ENCODE measurements around the gene LTA4H. TPM values are rescaled to one million over a fixed set of nuclear protein-coding genes. Genes with fewer than 3 reads are reported as not detected.

Gene LTA4H
- total RNA-seq, 3 donors from 2014 or later, result 66.5 to 94.5 (median 67.4) TPM

GRCh38 chr12:95989504-95990123 lies 45.8 kb downstream of the LTA4H start:
- intact Hi-C loops (cut with DNase I; ENCODE audit: low total_unique reads), result no loop called here
- no peak overlapping the region for H3K4me3 ChIP-seq
- H3K4me1 ChIP-seq, result no peaks in the 10 kb centered on the region
- no peak for DNase-seq (ENCODE audit: low spot score in 2 of 2)
- no peaks in the 10 kb centered on the region for H3K27me3 ChIP-seq
- TF ChIP-seq POLR2A (IDR thresholded peaks at IDR 0.05), result no peak
- TF ChIP-seq, protein P1, sequence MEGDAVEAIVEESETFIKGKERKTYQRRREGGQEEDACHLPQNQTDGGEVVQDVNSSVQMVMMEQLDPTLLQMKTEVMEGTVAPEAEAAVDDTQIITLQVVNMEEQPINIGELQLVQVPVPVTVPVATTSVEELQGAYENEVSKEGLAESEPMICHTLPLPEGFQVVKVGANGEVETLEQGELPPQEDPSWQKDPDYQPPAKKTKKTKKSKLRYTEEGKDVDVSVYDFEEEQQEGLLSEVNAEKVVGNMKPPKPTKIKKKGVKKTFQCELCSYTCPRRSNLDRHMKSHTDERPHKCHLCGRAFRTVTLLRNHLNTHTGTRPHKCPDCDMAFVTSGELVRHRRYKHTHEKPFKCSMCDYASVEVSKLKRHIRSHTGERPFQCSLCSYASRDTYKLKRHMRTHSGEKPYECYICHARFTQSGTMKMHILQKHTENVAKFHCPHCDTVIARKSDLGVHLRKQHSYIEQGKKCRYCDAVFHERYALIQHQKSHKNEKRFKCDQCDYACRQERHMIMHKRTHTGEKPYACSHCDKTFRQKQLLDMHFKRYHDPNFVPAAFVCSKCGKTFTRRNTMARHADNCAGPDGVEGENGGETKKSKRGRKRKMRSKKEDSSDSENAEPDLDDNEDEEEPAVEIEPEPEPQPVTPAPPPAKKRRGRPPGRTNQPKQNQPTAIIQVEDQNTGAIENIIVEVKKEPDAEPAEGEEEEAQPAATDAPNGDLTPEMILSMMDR (IDR thresholded peaks at IDR 0.05), result no peak
- TF ChIP-seq POLR2AphosphoS5 (IDR thresholded peaks at IDR 0.05), result no peak
- no peak overlapping the region for H3K27ac ChIP-seq
- H3K36me3 ChIP-seq, result no peaks in the 10 kb centered on the region
- H3K9me3 ChIP-seq, result no peaks in the 10 kb centered on the region

DNA sequence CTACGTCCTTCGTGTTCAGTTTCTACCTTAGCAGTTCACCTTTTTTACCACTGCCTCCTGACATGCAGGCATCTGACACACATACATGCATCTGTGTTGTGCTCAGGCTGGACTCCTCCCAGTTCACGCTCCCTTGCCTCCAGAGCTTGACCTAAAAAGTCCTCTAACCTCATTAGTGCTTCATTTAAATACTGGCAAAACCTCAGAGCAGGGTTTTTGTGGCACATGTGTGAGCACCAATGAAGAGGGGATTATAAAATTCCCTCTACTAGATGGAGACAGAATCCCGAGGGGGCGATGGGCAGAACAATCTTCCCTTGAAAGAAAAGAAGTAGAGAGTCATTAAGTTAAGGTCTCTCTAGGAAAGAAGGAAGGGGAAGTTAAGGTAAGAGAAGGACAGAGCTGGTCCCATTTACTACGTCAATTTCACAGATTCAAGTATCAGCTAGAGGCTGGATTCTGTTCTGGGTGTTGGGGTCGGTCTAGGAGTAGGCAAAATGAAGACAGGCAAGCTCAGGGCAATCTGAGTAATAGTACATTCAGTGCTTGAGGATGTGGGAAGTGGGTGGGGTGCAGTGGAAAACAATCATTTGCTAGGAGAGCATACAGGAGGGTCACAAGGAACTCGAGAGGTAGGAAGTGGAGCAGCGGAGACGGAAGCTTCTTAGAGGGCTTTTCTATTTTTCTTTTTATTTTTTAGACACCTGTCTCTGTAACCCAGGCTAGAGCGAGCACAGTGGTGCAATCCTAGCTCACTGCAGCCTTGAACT lies 46.7 kb downstream of the LTA4H start:
- DNase-seq (ENCODE audit: low spot score in 2 of 2), result no peak

GRCh38 chr12:95986635-95987570 lies 48.5 kb downstream of the LTA4H start:
- Histone ChIP-seq H3K36me3 (no peaks in the 10 kb centered on the region), H3K27me3 (no peaks in the 10 kb centered on the region), H3K4me3 (no peak overlapping the region), H3K4me1 (no peaks in the 10 kb centered on the region), H3K9me3 (no peaks in the 10 kb centered on the region), H3K27ac (no peak overlapping the region)
- DNase-seq (ENCODE audit: low spot score in 2 of 2), result no peak
- TF ChIP-seq POLR2A (IDR thresholded peaks at IDR 0.05) (no peak), POLR2AphosphoS5 (IDR thresholded peaks at IDR 0.05) (no peak)
- TF ChIP-seq, protein P1 (IDR thresholded peaks at IDR 0.05), result no peak
- intact Hi-C loops (cut with DNase I; ENCODE audit: low total_unique reads), result no loop called here

More for the DNA sequence above, 46.7 kb downstream of the LTA4H start:
- Histone ChIP-seq H3K27me3 (no peaks in the 10 kb centered on the region), H3K9me3 (no peaks in the 10 kb centered on the region), H3K27ac (no peak overlapping the region), H3K4me1 (no peaks in the 10 kb centered on the region), H3K36me3 (no peaks in the 10 kb centered on the region), H3K4me3 (no peak overlapping the region)
- TF ChIP-seq, protein P1 (IDR thresholded peaks at IDR 0.05), result no peak
- TF ChIP-seq POLR2A (IDR thresholded peaks at IDR 0.05) (no peak), POLR2AphosphoS5 (IDR thresholded peaks at IDR 0.05) (no peak)
- intact Hi-C loops (cut with DNase I; ENCODE audit: low total_unique reads), result no loop called here

GRCh38 chr12:95984682-95985081 lies 50.7 kb downstream of the LTA4H start:
- intact Hi-C loops (cut with DNase I; ENCODE audit: low total_unique reads), result no loop called here
- H3K27me3 ChIP-seq, result no peaks in the 10 kb centered on the region
- H3K9me3 ChIP-seq, result no peaks in the 10 kb centered on the region
- no peak overlapping the region for H3K4me3 ChIP-seq
- H3K36me3 ChIP-seq, result no peaks in the 10 kb centered on the region
- TF ChIP-seq POLR2A (IDR thresholded peaks at IDR 0.05), result no peak
- TF ChIP-seq, protein P1 (IDR thresholded peaks at IDR 0.05), result no peak
- no peak for TF ChIP-seq POLR2AphosphoS5 (IDR thresholded peaks at IDR 0.05)
- no peak overlapping the region for H3K27ac ChIP-seq
- H3K4me1 ChIP-seq, result no peaks in the 10 kb centered on the region
- DNase-seq (ENCODE audit: low spot score in 2 of 2), result no peak
